Liver (tissue), 3 donors: ENCODE data around the gene EXOC3L2.

Source experiments
- CTCF ChIP-seq: fragments of 150-350 bp; IDR thresholded peaks from 2 replicates; pipeline ENCODE4 v1.5.1; 2017; ENCODE audit warnings: improper control_type of control experiment, low read depth, low read length; ENCODE audit not compliant: missing input control
- FOXA2 ChIP-seq: IDR thresholded peaks from 2 replicates; pipeline ENCODE4 v1.6.1; 2016; ENCODE audit warnings: antibody characterized with exemption
- GABPA ChIP-seq, 2 donors: IDR thresholded peaks in 1 of 2; conservative IDR thresholded peaks in 1 of 2; 2 replicates each; pipeline ENCODE4 v1.6.1; 2016; ENCODE audit warnings: antibody characterized with exemption in 2 of 2, mild to moderate bottlenecking in 1 of 2, moderate library complexity in 1 of 2
- HNF4G ChIP-seq: IDR thresholded peaks from 2 replicates; pipeline ENCODE4 v1.6.1; 2016; ENCODE audit warnings: antibody characterized with exemption
- JUND ChIP-seq, 2 donors: IDR thresholded peaks; 2 replicates each; pipeline ENCODE4 v1.6.1; 2016; ENCODE audit warnings: antibody characterized with exemption in 2 of 2
- donor health status: healthy.
- donor health status: healthy.

DNA sequence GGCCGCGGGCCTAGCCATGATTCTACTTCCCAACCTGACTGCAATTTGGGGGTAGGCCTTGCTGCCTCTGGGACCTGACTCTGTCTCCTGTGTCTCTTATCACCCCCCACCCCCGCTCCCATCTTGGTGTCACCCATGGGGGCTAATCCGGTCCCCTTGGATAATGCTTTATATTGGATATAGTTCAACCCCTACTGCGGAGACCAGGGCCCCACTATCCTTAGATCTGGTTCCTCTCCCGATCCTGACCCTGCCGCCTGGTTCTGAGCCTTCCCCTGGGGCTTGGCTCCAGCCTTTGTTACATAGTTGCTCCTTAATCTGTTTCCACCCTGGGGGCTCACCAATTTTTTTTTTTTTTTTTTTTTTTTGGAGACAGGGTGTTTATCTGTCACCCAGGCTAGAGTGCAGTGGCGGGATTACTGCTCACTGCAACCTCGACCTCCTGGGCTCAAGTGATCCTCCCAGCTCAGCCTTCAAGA, 65.3 kb downstream of the EXOC3L2 start:
- TF ChIP-seq CTCF = no peak
- TF ChIP-seq GABPA (IDR thresholded peaks at IDR 0.05 in 1 of 2, conservative IDR thresholded peaks at IDR 0.05 in 1 of 2) = no peak
- no peak for TF ChIP-seq FOXA2
- no peak for TF ChIP-seq HNF4G
- TF ChIP-seq JUND (IDR thresholded peaks at IDR 0.05) = no peak
